Gastroesophageal sphincter (tissue), 4 donors: Measurements from ENCODE around the gene JAG2. TPM values are rescaled to one million over a fixed set of nuclear protein-coding genes. Genes with fewer than 3 reads are reported as not detected.

Experiments used
- ATAC-seq: fragments of 150-250 bp; one replicate; pipeline ENCODE4 v1.9.1; 2016; ENCODE audit warnings: mild to moderate bottlenecking, moderate library complexity
- H3K27ac ChIP-seq, 4 donors: fragments of 200-600 bp; sonication (generic) in 3 of 4; 1 replicate in 3 of 4; 2 replicates in 1 of 4; pipeline ENCODE4 v1.5.1; 2016 to 2019
- H3K27me3 ChIP-seq: fragments of 200-600 bp; sonication (generic); one replicate; pipeline ENCODE4 v1.5.1; 2019
- H3K36me3 ChIP-seq, 2 donors: fragments of 200-600 bp; sonication (generic); one replicate each; pipeline ENCODE4 v1.5.1; 2019; ENCODE audit warnings: control low read depth in 1 of 2
- H3K4me1 ChIP-seq, 3 donors: fragments of 200-600 bp; sonication (generic); 1 replicate in 2 of 3; 2 replicates in 1 of 3; pipeline ENCODE4 v1.5.1; 2016 to 2019; ENCODE audit warnings: control low read depth in 2 of 3
- H3K4me3 ChIP-seq, 2 donors: fragments of 200-600 bp; sonication (generic); one replicate each; pipeline ENCODE4 v1.5.1; 2019; ENCODE audit warnings: mild to moderate bottlenecking in 1 of 2, moderate library complexity in 1 of 2
- H3K9me3 ChIP-seq, 3 donors: fragments of 200-600 bp; sonication (generic); one replicate each; pipeline ENCODE4 v1.5.1; 2017 to 2019; ENCODE audit warnings: control low read depth in 2 of 3
- CTCF ChIP-seq, 4 experiments: fragments of 200-600 bp in 2 of 4; fragments of 450-650 bp in 2 of 4; sonication (generic) in 1 of 4; IDR thresholded peaks; one replicate each; pipeline ENCODE4 v1.5.1; 2017 to 2019; ENCODE audit warnings: antibody characterized with exemption in 4 of 4, mild to moderate bottlenecking in 2 of 4, moderate library complexity in 2 of 4
- EP300 ChIP-seq: sonication (generic); formaldehyde crosslinking; IDR thresholded peaks from one replicate; pipeline ENCODE4 v1.6.1; 2017; ENCODE audit warnings: antibody characterized with exemption, mild to moderate bottlenecking
- POLR2A ChIP-seq, 2 donors: fragments of 450-650 bp; IDR thresholded peaks; one replicate each; pipeline ENCODE4 v1.6.1; 2017; ENCODE audit warnings: antibody characterized with exemption in 2 of 2, mild to moderate bottlenecking in 2 of 2, moderate library complexity in 1 of 2
- POLR2AphosphoS5 ChIP-seq: sonication (generic); formaldehyde crosslinking; IDR thresholded peaks from one replicate; pipeline ENCODE4 v1.6.1; 2017; ENCODE audit warnings: antibody characterized with exemption
- WGBS, 2 donors: methylation state at CpG; one replicate each; pipeline ENCODE4 v1.1.5; 2018; ENCODE audit warnings: low coverage in 1 of 2; 5-methylcytosine and 5-hydroxymethylcytosine counted together
- total RNA-seq, 4 donors: library from RNA; depleted of rRNA; stranded (reverse); fragments of >200 nt; gene quantifications; one replicate each; pipeline ENCODE4 v1.1.0, GENCODE V29; 2016

JAG2 gene
- total RNA-seq, 4 donors from 2014 or later, result 3.7 to 18.8 (median 14.5) TPM

GRCh38 chr14:105139831-105140239 is 28.7 kb downstream of the JAG2 start:
- WGBS, 2 donors, result 87% methylated on average over 2 of the region's 5 CpGs; no CpG with 5 or more reads in 1 of the 2 donors
- H3K27ac ChIP-seq, result no peak overlapping the region
- TF ChIP-seq POLR2A (IDR thresholded peaks at IDR 0.05) (no peak), POLR2AphosphoS5 (no peak), EP300 (no peak), CTCF (IDR thresholded peaks at IDR 0.05) (no peak)
- peaks cover 0 to 24% (median 0%) of the 10 kb centered on the region in 3 donors for H3K9me3 ChIP-seq
- H3K4me3 ChIP-seq, result no peak overlapping the region
- peaks cover 0 to 15% of the 10 kb centered on the region in 2 donors for H3K36me3 ChIP-seq
- ATAC-seq, result no peak
- H3K27me3 ChIP-seq, result peaks cover 7% of the 10 kb centered on the region
- H3K4me1 ChIP-seq, result no peaks in the 10 kb centered on the region

GRCh38 chr14:105139212-105139825 is 29.3 kb downstream of the JAG2 start:
- Histone ChIP-seq H3K9me3 (peaks cover 0 to 24% (median 0%) of the 10 kb centered on the region in 3 donors), H3K4me1 (no peaks in the 10 kb centered on the region), H3K36me3 (peaks cover 0 to 15% of the 10 kb centered on the region in 2 donors), H3K27me3 (peaks cover 7% of the 10 kb centered on the region), H3K27ac (no peak overlapping the region), H3K4me3 (no peak overlapping the region)
- TF ChIP-seq POLR2AphosphoS5 (no peak), EP300 (no peak), CTCF (IDR thresholded peaks at IDR 0.05) (no peak), POLR2A (IDR thresholded peaks at IDR 0.05) (no peak)
- no peak for ATAC-seq
- WGBS, 2 donors, result no CpG with 5 or more reads among the region's 10 CpGs

- no CpG with 5 or more reads among the region's 15 CpGs for WGBS, 2 donors
- Histone ChIP-seq H3K27me3 (peaks cover 7% of the 10 kb centered on the region), H3K9me3 (peaks cover 0 to 24% (median 0%) of the 10 kb centered on the region in 3 donors), H3K36me3 (peaks cover 0 to 15% of the 10 kb centered on the region in 2 donors), H3K4me1 (no peaks in the 10 kb centered on the region), H3K27ac (no peak overlapping the region), H3K4me3 (no peak overlapping the region)
- no peak for ATAC-seq
- TF ChIP-seq POLR2A (IDR thresholded peaks at IDR 0.05) (no peak), EP300 (no peak), CTCF (IDR thresholded peaks at IDR 0.05) (no peak), POLR2AphosphoS5 (no peak)
These were observed 29.9 kb downstream of the JAG2 start for GRCh38 chr14:105138551-105139111.

- WGBS, 2 donors, result 88% methylated on average over 9 of the region's 19 CpGs; no CpG with 5 or more reads in 1 of the 2 donors
- H3K4me1 ChIP-seq, result no peaks in the 10 kb centered on the region
- TF ChIP-seq CTCF (IDR thresholded peaks at IDR 0.05) (no peak), POLR2A (IDR thresholded peaks at IDR 0.05) (no peak), POLR2AphosphoS5 (no peak), EP300 (no peak)
- H3K27me3 ChIP-seq, result peaks cover 7% of the 10 kb centered on the region
- no peak for ATAC-seq
- no peak overlapping the region for H3K27ac ChIP-seq
- peaks cover 0 to 24% (median 0%) of the 10 kb centered on the region in 3 donors for H3K9me3 ChIP-seq
- peaks cover 0 to 12% of the 10 kb centered on the region in 2 donors for H3K36me3 ChIP-seq
- H3K4me3 ChIP-seq, result no peak overlapping the region
These were observed 30.5 kb downstream of the JAG2 start for GRCh38 chr14:105138021-105138541.
